ENCODE measurements around the gene LCE2D.
"Not testable (repeated sequence)": the region's sequence is repeated elsewhere in the genome, so short reads cannot be mapped to it uniquely, and the experiment has no call there.

The LCE2D gene

GRCh38 chr1:152683846-152684245, 20.7 kb downstream of the LCE2D start:
- no peak for DNase-seq
- intact Hi-C loops (cut with DNase I) = no loop called here

- intact Hi-C loops (cut with DNase I); DNase-seq: not testable (repeated sequence)
Measured at GRCh38 chr1:152685823-152686222, 22.6 kb downstream of the LCE2D start, which contains the start of gene LCE2B. Gene LCE2B (plus strand): TSS chr1:152686123. CDS start chr1:152686844, 721 bp downstream.

GRCh38 chr1:152697701-152698600, 34.8 kb downstream of the LCE2D start, which contains the start of gene LCE2A:
Gene LCE2A (plus strand): TSS chr1:152698345. CDS start chr1:152698902, 557 bp downstream.
- intact Hi-C loops (cut with DNase I) = no loop called here
- DNase-seq = no peak

GRCh38 chr1:152699746-152700145, 36.6 kb downstream of the LCE2D start:
- DNase-seq = no peak

GRCh38 chr1:152707860-152708259, 44.7 kb downstream of the LCE2D start, which contains the start of gene LCE4A:
Gene LCE4A (plus strand): TSS chr1:152708160. CDS start chr1:152709076, 916 bp downstream.
- no peak for DNase-seq
- intact Hi-C loops (cut with DNase I) = no loop called here

More at GRCh38 chr1:152699746-152700145, 36.6 kb downstream of the LCE2D start:
- intact Hi-C loops (cut with DNase I) = no loop called here

Measured in head of caudate nucleus (tissue), 42 donors.